B cell (primary cell): Measurements from ENCODE around the gene ISM1. TPM values are rescaled to one million over a fixed set of nuclear protein-coding genes. Genes with fewer than 3 reads are reported as not detected.

Source experiments
- ATAC-seq: fragments of 200-7000 bp; cut with Tn5 transposase; one replicate; pipeline ENCODE4 v1.10.0; 2021; ENCODE audit warnings: low read depth, mild to moderate bottlenecking, moderate number of reproducible peaks, moderate library complexity
- CTCF ChIA-PET: fragments of 350-600 bp; sonication (Branson Sonifier 250); formaldehyde crosslinking; loops from one replicate; lab custom pipeline; 2021; ENCODE audit warnings: antibody characterized with exemption, inconsistent platforms; lab: Charles Lee
- POLR2A ChIA-PET: fragments of 350-600 bp; sonication (Branson Sonifier 250); formaldehyde crosslinking; loops from one replicate; lab custom pipeline; 2021; ENCODE audit warnings: antibody characterized with exemption; lab: Charles Lee
- DNase-seq: peaks from one replicate; pipeline ENCODE4 v3.0.0; 2013
- H2AFZ ChIP-seq: 2 replicates; pipeline ENCODE4 v1.6.1; 2012; ENCODE audit warnings: mild to moderate bottlenecking, low read depth, low read length; ENCODE audit not compliant: insufficient read depth, poor library complexity, severe bottlenecking
- H3K27ac ChIP-seq, 2 donors: 1 replicate in 1 of 2; 2 replicates in 1 of 2; pipeline ENCODE4 v1.5.1; 2012 to 2013; ENCODE audit warnings: low read length in 2 of 2, mild to moderate bottlenecking in 2 of 2, moderate library complexity in 1 of 2
- H3K27me3 ChIP-seq, 4 experiments: fragments of 200-600 bp in 1 of 4; sonication (generic) in 1 of 4; replicated peaks in 1 of 4; 1 replicate in 2 of 4; 2 replicates in 2 of 4; pipeline versions ENCODE4 v1.6.1 to v1.7.0; 2013 to 2016; ENCODE audit warnings: low read length in 3 of 4, mild to moderate bottlenecking in 2 of 4, mixed read lengths in 1 of 4, moderate library complexity in 1 of 4; ENCODE audit not compliant: insufficient read depth in 4 of 4, control insufficient read depth in 3 of 4; ENCODE audit errors: control extremely low read depth in 1 of 4
- H3K36me3 ChIP-seq, 2 experiments: replicated peaks in 1 of 2; 1 replicate in 1 of 2; 2 replicates in 1 of 2; pipeline versions ENCODE4 v1.6.1 to v1.7.1; 2013; ENCODE audit warnings: low read length in 1 of 2; ENCODE audit not compliant: insufficient read depth in 2 of 2, control insufficient read depth in 1 of 2; ENCODE audit errors: control extremely low read depth in 1 of 2, extremely low read depth in 1 of 2
- H3K4me1 ChIP-seq, 2 donors: fragments of 200-600 bp in 1 of 2; sonication (generic) in 1 of 2; 1 replicate in 1 of 2; 2 replicates in 1 of 2; pipeline versions ENCODE4 v1.5.1 to v1.6.1; 2013 to 2017; ENCODE audit warnings: low read length in 2 of 2; ENCODE audit not compliant: control insufficient read depth in 2 of 2, insufficient read depth in 2 of 2
- H3K4me2 ChIP-seq: replicated peaks from 2 replicates; pipeline ENCODE3; 2012; ENCODE audit warnings: mild to moderate bottlenecking, low read depth, low read length; ENCODE audit not compliant: poor library complexity, severe bottlenecking
- H3K4me3 ChIP-seq, 5 experiments: fragments of 200-600 bp in 1 of 5; sonication (generic) in 1 of 5; 1 replicate in 3 of 5; 2 replicates in 2 of 5; pipeline versions ENCODE4 v1.5.1 to v1.7.0; 2011 to 2016; ENCODE audit warnings: low read length in 4 of 5, mild to moderate bottlenecking in 4 of 5, low read depth in 2 of 5, control low read depth in 1 of 5, moderate library complexity in 1 of 5; ENCODE audit not compliant: insufficient read depth in 1 of 5; ENCODE audit errors: control extremely low read depth in 1 of 5, extremely low read depth in 1 of 5
- H3K79me2 ChIP-seq: fragments of 200-600 bp; sonication (generic); one replicate; pipeline ENCODE4 v1.6.0; 2016; ENCODE audit warnings: low read length; ENCODE audit not compliant: control insufficient read depth, insufficient read depth
- H3K9ac ChIP-seq: fragments of 200-600 bp; sonication (generic); 2 replicates; pipeline ENCODE4 v1.6.1; 2017; ENCODE audit warnings: mild to moderate bottlenecking, low read length, moderate library complexity
- H3K9me3 ChIP-seq, 3 donors: one replicate each; pipeline versions ENCODE4 v1.6.1 to v1.7.1; 2013; ENCODE audit warnings: low read length in 2 of 3; ENCODE audit not compliant: control insufficient read depth in 2 of 3, insufficient read depth in 1 of 3; ENCODE audit errors: control extremely low read depth in 1 of 3
- H4K20me1 ChIP-seq: 2 replicates; pipeline ENCODE4 v1.6.0; 2012; ENCODE audit warnings: mild to moderate bottlenecking, low read length; ENCODE audit not compliant: insufficient read depth, control insufficient read depth, poor library complexity, severe bottlenecking
- H3K27ac Mint-ChIP-seq: one replicate; pipeline ENCODE4 v1.8.0; 2021; ENCODE audit warnings: mixed read lengths
- H3K27me3 Mint-ChIP-seq: one replicate; pipeline ENCODE4 v1.8.0; 2021; ENCODE audit warnings: mixed read lengths
- H3K4me1 Mint-ChIP-seq: one replicate; pipeline ENCODE4 v1.8.0; 2021; ENCODE audit warnings: mixed read lengths
- H3K4me3 Mint-ChIP-seq: one replicate; pipeline ENCODE4 v1.8.0; 2021; ENCODE audit warnings: mixed read lengths
- H3K9me3 Mint-ChIP-seq: one replicate; pipeline ENCODE4 v1.8.0; 2022; ENCODE audit warnings: mixed read lengths; ENCODE audit not compliant: insufficient read depth
- CTCF ChIP-seq: fragments of 200-600 bp; IDR thresholded peaks from one replicate; pipeline ENCODE4 v1.8.0; 2022; ENCODE audit warnings: antibody characterized with exemption, mild to moderate bottlenecking
- EZH2 ChIP-seq: IDR thresholded peaks from 2 replicates; pipeline ENCODE4 v1.6.1; 2012; ENCODE audit warnings: borderline replicate concordance, low read depth, mild to moderate bottlenecking, moderate library complexity, low read length; ENCODE audit not compliant: insufficient read depth, poor library complexity, severe bottlenecking
- WGBS: methylation state at CpG from one replicate; pipeline ENCODE4 v1.1.5; 2013; ENCODE audit warnings: missing lambda C conversion rate; ENCODE audit not compliant: insufficient coverage; 5-methylcytosine and 5-hydroxymethylcytosine counted together
- intact Hi-C: fragments of 100-400 bp; cut with micrococcal nuclease; formaldehyde crosslinking; loops from one replicate; pipeline ENCODE4 v1.10.0; 2022
- polyA plus RNA-seq: library from polyadenylated mRNA; depleted of rRNA; stranded (reverse); fragments of >200 nt; gene quantifications from 2 replicates; pipeline ENCODE4 v1.2.3, GENCODE V29; 2012
- total RNA-seq, 2 donors: library from RNA; stranded (reverse); fragments of 120-200 nt in 1 of 2; gene quantifications; 1 replicate in 1 of 2; 2 replicates in 1 of 2; pipeline versions ENCODE4 v1.2.3 to v1.2.4, GENCODE V29; 2013 to 2022

Gene ISM1
- total and polyA plus RNA-seq, 2 donors (not counting 1 experiment from before 2014, with no cell fraction given), result not detected

DNA sequence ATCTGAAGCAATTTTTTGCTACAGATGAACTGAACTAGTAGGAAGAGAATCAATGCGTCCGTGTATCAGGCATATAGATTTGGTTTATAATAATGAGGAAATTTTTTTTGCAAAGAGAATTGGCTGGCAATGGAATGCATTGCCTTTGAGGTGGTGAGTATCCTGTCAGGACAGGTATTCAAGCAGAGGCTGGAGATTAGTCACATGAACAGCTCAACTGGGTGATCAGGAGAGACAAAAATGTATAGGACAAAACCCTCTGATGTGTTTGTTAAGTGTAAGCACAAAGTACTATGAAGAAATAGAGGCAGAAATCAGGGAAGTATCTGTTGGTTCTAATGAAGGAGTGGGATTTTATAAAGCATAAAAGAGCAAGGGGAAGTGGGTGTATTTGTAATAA lies 80.5 kb downstream of the ISM1 start:
- 100% methylated on average over 2 of the region's 2 CpGs for WGBS

More for the DNA sequence above, 80.5 kb downstream of the ISM1 start:
- Histone ChIP-seq H3K4me2 (no peak overlapping the region), H4K20me1 (no peaks in the 10 kb centered on the region), H3K9ac (no peak overlapping the region), H2AFZ (no peak overlapping the region), H3K79me2 (no peaks in the 10 kb centered on the region), H3K27ac (no peak overlapping the region), H3K9me3 (no peaks in the 10 kb centered on the region), H3K27me3 (peaks cover 0 to 2% (median 0%) of the 10 kb centered on the region in 4 experiments), H3K4me1 (no peaks in the 10 kb centered on the region), H3K4me3 (no peak overlapping the region), H3K36me3 (no peaks in the 10 kb centered on the region)
- DNase-seq (no peak), ATAC-seq (no peak)
- ChIA-PET POLR2A (no interaction called here), CTCF (no interaction called here)
- peaks cover 4% of the 10 kb centered on the region for H3K9me3 Mint-ChIP-seq
- H3K27me3 Mint-ChIP-seq, result peaks cover 3% of the 10 kb centered on the region
- no peak overlapping the region for H3K4me3 Mint-ChIP-seq
- intact Hi-C loops, result no loop called here
- TF ChIP-seq CTCF, result no peak
- no peak for TF ChIP-seq EZH2
- H3K4me1 Mint-ChIP-seq, result no peaks in the 10 kb centered on the region
- no peak overlapping the region for H3K27ac Mint-ChIP-seq
